Measurements from ENCODE around the gene OR10S1.
"Not testable (repeated sequence)": the region's sequence is repeated elsewhere in the genome, so short reads cannot be mapped to it uniquely, and the experiment has no call there.

The OR10S1 gene

GRCh38 chr11:123977731-123978347, at the start of gene OR10S1:
Gene OR10S1 (minus strand): TSS chr11:123977781. CDS start chr11:123977664, 117 bp downstream.
- DNase-seq: no peak

GRCh38 chr11:124026498-124026897, 48.9 kb upstream of the OR10S1 start, which contains the start of gene OR10G8:
Gene OR10G8 (plus strand): TSS chr11:124026798. CDS start chr11:124029623, 2,825 bp downstream.
- no peak for DNase-seq

- not testable (repeated sequence) for DNase-seq
Measured at GRCh38 chr11:124015837-124016236, 38.3 kb upstream of the OR10S1 start.

- no peak for DNase-seq
Measured at GRCh38 chr11:124012697-124013096, 35.1 kb upstream of the OR10S1 start, which contains the start of gene OR10G4. Gene OR10G4 (plus strand): TSS chr11:124012997. CDS start chr11:124015575, 2,578 bp downstream.

GRCh38 chr11:123995119-123995518, 17.5 kb upstream of the OR10S1 start, which contains the start of gene OR10G6:
Gene OR10G6 (minus strand): TSS chr11:123995161. CDS start chr11:123995161, 0 bp downstream.
- no peak for DNase-seq

GRCh38 chr11:123979311-123979710, 1.7 kb upstream of the OR10S1 start:
- no peak for DNase-seq

- no peak for DNase-seq
Measured at GRCh38 chr11:123976770-123977560, 616 bp downstream of the OR10S1 start.

- DNase-seq: no peak
Measured at GRCh38 chr11:123973816-123974215, 3.8 kb downstream of the OR10S1 start.

GRCh38 chr11:123956752-123957151, 20.8 kb downstream of the OR10S1 start:
- no peak for DNase-seq

GRCh38 chr11:123945132-123945531, 32.4 kb downstream of the OR10S1 start:
- DNase-seq: no peak

- DNase-seq: no peak
Measured at GRCh38 chr11:123943738-123944137, 33.8 kb downstream of the OR10S1 start, which contains the start of gene OR6T1. Gene OR6T1 (minus strand): TSS chr11:123943838. CDS start chr11:123943838, 0 bp downstream.

- DNase-seq: no peak
Measured at GRCh38 chr11:123942413-123942812, 35.2 kb downstream of the OR10S1 start.

- DNase-seq: no peak
Measured at GRCh38 chr11:123939317-123939716, 38.3 kb downstream of the OR10S1 start, which contains the start of gene OR4D5. Gene OR4D5 (plus strand): TSS chr11:123939617. CDS start chr11:123939617, 0 bp downstream.

All from CD4-positive, alpha-beta T cell treated with Interferon gamma for 1 hour (primary cell).